Measurements from ENCODE around the gene PRICKLE1. TPM values are rescaled to one million over a fixed set of nuclear protein-coding genes. Genes with fewer than 3 reads are reported as not detected.

Gene PRICKLE1
- total RNA-seq, 6 experiments from 2014 or later: 3.7 to 10.0 (median 8.6) TPM

- H3K27ac Mint-ChIP-seq: peak overlapping the region; percentile 49
- H3K9me3 Mint-ChIP-seq: no peaks in the 10 kb centered on the region
- TF ChIP-seq CTCF (IDR thresholded peaks at IDR 0.05): no peak
- DNase-seq: peak; percentile 59
- H3K4me3 Mint-ChIP-seq: no peak overlapping the region
- no peaks in the 10 kb centered on the region; the same call in 1 of the 2 replicates for H3K27me3 Mint-ChIP-seq (ENCODE audit: insufficient read depth)
- peaks cover 37% of the 10 kb centered on the region for H3K4me1 Mint-ChIP-seq (ENCODE audit: low read depth)
- H3K36me3 Mint-ChIP-seq (ENCODE audit: low read depth): peaks cover 13% of the 10 kb centered on the region
Measured at GRCh38 chr12:42421844-42422779, 167.4 kb downstream of the PRICKLE1 start.

DNA sequence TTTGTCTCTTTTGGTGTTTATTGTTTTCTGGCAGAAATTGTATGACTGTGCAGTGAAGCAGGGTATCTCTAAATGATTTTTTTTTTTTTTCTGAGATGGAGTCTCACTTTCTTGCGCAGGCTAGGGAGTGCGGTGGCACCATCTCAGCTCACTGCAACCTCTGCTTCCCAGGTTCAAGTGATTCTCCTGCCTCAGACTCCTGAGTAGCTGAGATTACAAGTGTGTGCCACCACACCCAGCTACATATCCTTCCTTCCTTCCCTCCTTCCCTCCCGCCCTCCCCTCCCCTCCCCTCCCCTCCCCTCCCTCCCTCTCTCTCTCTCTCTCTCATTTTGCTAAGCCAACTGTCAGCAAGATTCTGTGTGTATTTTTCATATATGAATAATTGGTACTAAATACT is 169.2 kb downstream of the PRICKLE1 start:
- DNase-seq: no peak
- no peak for TF ChIP-seq CTCF (IDR thresholded peaks at IDR 0.05)
- no peaks in the 10 kb centered on the region; the same call in 1 of the 2 replicates for H3K27me3 Mint-ChIP-seq (ENCODE audit: insufficient read depth)
- peaks cover 5% of the 10 kb centered on the region; the same call in 1 of the 2 replicates for H3K36me3 Mint-ChIP-seq (ENCODE audit: low read depth)
- no peak overlapping the region for H3K27ac Mint-ChIP-seq
- peaks cover 24% of the 10 kb centered on the region for H3K4me1 Mint-ChIP-seq (ENCODE audit: low read depth)
- no peak overlapping the region for H3K4me3 Mint-ChIP-seq
- H3K9me3 Mint-ChIP-seq: no peaks in the 10 kb centered on the region

GRCh38 chr12:42410340-42410739 is 179.2 kb downstream of the PRICKLE1 start:
- no peak for TF ChIP-seq CTCF (IDR thresholded peaks at IDR 0.05)
- no peaks in the 10 kb centered on the region for H3K27me3 Mint-ChIP-seq (ENCODE audit: insufficient read depth)
- H3K4me3 Mint-ChIP-seq: no peak overlapping the region
- no peak for DNase-seq
- peaks cover 25% of the 10 kb centered on the region for H3K36me3 Mint-ChIP-seq (ENCODE audit: low read depth)
- peaks cover 15% of the 10 kb centered on the region; the same call in 1 of the 2 replicates for H3K4me1 Mint-ChIP-seq (ENCODE audit: low read depth)
- H3K27ac Mint-ChIP-seq: no peak overlapping the region
- H3K9me3 Mint-ChIP-seq: no peaks in the 10 kb centered on the region

- peaks cover 26% of the 10 kb centered on the region for H3K36me3 Mint-ChIP-seq (ENCODE audit: low read depth)
- no peak for DNase-seq
- no peak for TF ChIP-seq CTCF (IDR thresholded peaks at IDR 0.05)
- no peaks in the 10 kb centered on the region for H3K9me3 Mint-ChIP-seq
- H3K4me1 Mint-ChIP-seq (ENCODE audit: low read depth): peaks cover 15% of the 10 kb centered on the region; the same call in 1 of the 2 replicates
- no peaks in the 10 kb centered on the region for H3K27me3 Mint-ChIP-seq (ENCODE audit: insufficient read depth)
- no peak overlapping the region for H3K4me3 Mint-ChIP-seq
- no peak overlapping the region for H3K27ac Mint-ChIP-seq
Measured at GRCh38 chr12:42409471-42409870, 180.1 kb downstream of the PRICKLE1 start.

- no peak for TF ChIP-seq CTCF (IDR thresholded peaks at IDR 0.05)
- H3K9me3 Mint-ChIP-seq: no peaks in the 10 kb centered on the region
- H3K27ac Mint-ChIP-seq: no peak overlapping the region
- DNase-seq: no peak
- H3K27me3 Mint-ChIP-seq (ENCODE audit: insufficient read depth): no peaks in the 10 kb centered on the region
- peaks cover 8% of the 10 kb centered on the region; the same call in 1 of the 2 replicates for H3K4me1 Mint-ChIP-seq (ENCODE audit: low read depth)
- H3K4me3 Mint-ChIP-seq: no peak overlapping the region
- H3K36me3 Mint-ChIP-seq (ENCODE audit: low read depth): peaks cover 21% of the 10 kb centered on the region
Measured at GRCh38 chr12:42407306-42407705, 182.2 kb downstream of the PRICKLE1 start.

Data from HFFc6 (cell line).